Fibroblast of peridontal ligament (primary cell): ENCODE results near the gene CTIF.
A peak's percentile ranks its signal among the peaks of the same experiment; 100 is the strongest.
"Not testable (repeated sequence)": the region's sequence is repeated elsewhere in the genome, so short reads cannot be mapped to it uniquely, and the experiment has no call there.

Source experiments
- DNase-seq: peaks from one replicate; pipeline ENCODE4 v3.0.0-alpha.2; 2010; ENCODE audit errors: extremely low read depth

Gene CTIF

GRCh38 chr18:48706731-48707130, 167.9 kb downstream of the CTIF start:
- DNase-seq, result peak; percentile 54

DNA sequence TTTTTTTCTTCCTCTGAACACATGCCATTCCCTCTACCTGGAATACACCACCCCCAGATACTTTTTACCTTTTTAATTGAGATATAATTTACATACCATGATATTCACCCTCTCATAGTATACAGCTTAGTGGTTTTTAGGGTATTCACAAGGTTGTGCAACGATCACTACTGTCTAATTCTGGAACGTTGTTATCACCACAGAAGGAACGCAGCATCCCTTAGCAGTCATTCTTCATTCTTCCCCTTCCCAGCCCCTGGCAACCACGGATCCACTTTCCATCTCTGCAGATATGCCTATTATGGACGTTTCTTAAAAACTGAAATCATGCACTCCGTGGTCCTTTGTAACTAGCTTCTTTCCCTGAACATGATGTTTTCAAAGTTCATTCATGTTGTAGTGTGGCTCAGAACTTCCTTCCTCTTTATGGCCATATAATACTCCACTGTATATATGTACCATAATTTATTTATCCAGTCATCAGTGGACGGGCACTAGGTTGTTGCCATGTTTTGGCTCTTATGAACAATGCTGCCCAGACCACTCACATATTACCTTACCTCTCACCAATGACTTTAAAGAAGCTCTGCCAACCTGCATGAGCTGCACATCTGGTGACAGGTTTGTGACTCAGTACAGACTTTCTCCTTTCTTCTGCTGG, 168.9 kb downstream of the CTIF start:
- no peak for DNase-seq

DNA sequence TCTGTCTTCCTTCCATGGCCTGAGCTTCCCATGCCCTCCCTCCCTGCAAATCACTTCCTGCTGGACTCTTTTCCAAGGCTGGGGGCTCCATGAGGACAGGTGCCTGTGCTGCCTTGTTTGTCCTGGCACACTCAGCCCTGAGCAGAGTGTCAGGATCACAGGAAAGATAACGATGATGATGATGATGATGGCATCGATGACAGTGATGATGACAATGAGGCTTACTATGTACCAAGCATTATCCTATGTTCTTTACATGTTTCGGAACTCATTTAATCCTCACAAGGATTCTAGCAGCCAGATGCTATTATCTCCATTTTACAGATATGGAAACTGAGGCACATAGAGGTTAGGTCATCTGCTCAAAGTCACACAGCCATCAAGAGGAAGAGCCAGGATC, 170.0 kb downstream of the CTIF start:
- DNase-seq, result no peak

DNA sequence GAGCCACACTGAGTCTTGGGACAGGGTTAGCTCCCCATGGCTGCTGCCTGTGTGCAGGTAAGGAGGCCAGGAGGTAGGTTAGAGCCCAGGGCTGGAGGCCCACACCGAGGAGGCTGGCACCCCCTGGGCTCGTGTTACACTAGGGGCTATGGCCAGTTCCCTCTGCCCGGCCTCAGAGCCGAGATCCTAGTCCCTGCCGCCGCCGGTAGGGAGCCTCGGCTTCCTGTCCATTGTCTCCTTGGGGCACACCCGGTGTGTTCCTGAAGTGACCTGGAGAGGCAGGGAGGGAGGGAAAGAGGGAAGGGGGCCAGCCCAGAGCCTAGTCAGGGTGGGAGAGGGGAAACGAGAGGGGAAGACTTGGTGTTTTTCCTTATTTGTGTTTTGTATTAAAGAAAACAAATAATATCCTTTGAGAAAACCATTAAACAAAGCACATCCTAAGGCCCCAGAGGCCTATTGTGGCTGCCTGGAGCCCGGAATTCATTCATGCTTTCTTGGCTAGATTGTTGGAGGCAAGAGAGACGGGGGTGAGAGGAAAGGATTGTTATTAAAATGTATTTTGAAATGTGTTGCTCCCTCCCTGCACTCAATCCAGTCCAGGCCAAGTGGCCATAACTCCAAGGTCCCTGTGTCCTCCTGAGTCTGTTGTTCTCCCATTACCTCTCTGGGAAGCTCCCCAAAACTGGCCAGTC, 170.7 kb downstream of the CTIF start:
- no peak for DNase-seq

DNA sequence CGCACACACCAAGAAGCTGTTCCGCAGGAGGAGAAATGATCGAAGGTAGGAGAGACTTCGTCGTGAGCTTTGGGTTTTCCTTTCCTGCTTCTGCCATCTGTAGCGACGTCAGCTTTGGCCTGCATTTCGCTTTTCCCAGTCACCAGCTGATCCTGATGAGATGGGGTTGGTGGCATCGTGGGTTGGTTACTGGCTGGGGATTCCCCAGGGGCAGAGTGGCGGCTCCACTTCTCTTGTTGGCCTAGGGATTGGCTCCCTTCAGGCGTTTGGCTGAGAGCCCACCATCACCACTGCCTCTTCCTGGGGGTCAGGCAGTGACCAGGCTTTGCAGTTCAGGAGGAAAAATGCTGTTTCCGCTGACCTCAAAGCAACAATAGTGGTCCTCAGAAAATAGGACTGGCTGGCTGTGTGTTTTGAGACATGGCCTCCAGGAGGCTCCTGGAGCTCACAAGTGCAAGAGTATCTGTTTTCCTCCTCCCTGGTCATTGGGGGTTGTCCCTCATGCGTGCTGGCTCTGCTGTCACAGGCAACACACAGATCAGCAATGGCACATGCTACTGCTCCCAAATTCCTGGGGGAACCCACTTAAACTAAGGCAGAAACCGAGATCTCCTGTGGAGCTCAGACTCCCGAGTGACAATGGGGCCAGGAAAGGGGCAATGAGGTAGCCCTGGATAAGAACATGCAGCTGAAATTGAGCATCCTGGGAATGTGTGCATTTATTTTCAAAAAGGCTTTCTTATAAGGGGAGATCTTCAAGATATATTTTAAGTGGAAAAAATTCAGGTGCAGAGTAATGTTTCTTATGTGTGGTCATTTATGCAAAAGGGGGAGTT, 173.0 kb downstream of the CTIF start:
- peak; percentile 65 for DNase-seq

GRCh38 chr18:48713309-48713708, 174.5 kb downstream of the CTIF start:
- DNase-seq, result no peak

- DNase-seq, result no peak
These were observed 176.0 kb downstream of the CTIF start for GRCh38 chr18:48714873-48715272.

GRCh38 chr18:48715711-48716361, 177.0 kb downstream of the CTIF start:
- DNase-seq, result no peak

DNA sequence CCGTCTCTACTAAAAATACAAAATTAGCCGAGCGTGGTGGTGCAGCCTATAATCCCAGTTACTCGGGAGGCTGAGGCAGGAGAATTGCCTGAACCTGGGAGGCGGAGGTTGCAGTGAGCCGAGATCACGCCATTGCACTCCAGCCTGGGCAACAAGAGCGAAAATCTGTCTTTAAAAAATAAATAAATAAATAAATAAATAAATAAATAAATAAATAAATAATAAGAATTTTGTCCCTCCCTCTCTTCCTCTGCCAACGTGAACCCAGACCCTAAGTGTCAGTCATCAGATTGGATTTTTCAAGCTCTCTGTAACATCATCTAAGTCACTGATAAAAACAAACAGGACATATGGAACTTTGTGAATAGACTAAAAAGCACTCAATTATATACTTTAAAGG, 178.4 kb downstream of the CTIF start:
- DNase-seq, result not testable (repeated sequence)

- no peak for DNase-seq
These were observed 179.6 kb downstream of the CTIF start for GRCh38 chr18:48718251-48718959.

GRCh38 chr18:48719388-48719787, 180.6 kb downstream of the CTIF start:
- no peak for DNase-seq

DNA sequence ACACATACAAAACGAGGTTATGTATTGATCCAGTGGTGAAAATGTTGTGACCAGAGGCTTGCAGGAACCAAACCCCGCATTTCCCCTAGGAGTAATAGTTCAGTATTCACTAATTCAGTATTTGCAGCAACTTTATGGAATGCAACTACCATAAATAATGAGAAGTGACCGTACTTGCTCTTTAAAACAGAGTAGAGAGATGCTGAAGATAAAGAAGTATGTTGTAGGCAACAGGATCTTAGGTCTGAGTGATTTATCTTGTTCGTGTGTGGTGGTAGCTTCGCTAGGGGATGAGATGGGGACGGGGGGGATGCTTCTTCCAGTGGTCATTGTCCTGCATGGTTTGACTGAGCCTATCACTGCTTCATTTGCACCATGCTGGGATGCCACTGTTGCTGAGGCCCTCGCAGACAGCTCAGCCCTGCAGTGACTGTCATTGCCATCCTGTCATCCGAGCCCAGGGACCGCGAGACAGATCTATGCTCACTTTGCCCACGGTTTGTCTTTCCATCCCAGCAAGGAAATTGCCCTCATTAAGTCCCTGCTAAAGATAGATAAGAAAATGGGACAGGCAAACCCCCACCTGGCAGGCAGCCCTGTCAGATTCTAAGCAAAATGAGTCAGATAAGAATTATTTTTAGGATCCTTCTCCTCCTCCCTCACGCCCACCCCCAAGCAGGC, 181.3 kb downstream of the CTIF start:
- no peak for DNase-seq

DNA sequence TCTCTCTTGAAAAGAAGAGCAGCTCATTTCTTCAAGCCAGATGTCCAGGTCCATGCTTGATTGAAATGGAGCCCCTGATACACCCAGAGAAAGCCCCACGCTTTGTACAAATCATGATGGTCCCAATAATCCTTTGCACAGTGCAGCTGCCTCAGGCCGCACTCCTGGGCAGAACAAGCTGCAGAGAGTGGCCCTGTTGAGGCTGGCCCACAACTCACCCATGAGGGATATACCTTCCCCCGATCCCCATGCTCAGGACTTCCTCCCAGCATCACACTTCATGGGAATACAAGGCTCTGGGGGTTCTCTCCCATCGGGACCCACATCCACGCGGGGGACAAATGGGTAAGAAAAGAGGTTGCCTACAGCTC, 181.8 kb downstream of the CTIF start:
- DNase-seq, result no peak

GRCh38 chr18:48721312-48721711, 182.5 kb downstream of the CTIF start:
- DNase-seq, result no peak

GRCh38 chr18:48723016-48723415, 184.2 kb downstream of the CTIF start:
- no peak for DNase-seq

DNA sequence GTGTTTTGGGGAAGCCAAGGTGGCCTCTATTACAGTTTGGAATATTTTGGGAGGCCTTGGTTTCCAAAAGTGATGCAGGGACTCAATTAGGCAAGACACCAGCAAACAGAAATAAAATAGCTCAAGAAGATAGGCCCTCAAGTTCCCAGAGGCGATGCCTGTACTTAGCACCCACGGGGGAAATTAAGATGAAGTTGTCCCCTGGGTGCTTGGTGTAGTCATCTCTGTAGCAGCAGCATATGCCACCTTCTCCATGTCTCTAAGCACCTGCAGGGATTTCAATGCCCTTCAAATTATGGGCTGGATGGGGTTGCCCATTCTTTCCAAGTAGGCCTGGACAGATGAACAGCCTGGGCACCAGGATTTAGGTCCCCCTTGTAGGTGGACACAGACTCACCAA, 185.0 kb downstream of the CTIF start:
- DNase-seq, result no peak

GRCh38 chr18:48724442-48724841, 185.6 kb downstream of the CTIF start:
- DNase-seq, result no peak

- DNase-seq, result no peak
These were observed 186.1 kb downstream of the CTIF start for GRCh38 chr18:48724939-48725338.

- no peak for DNase-seq
These were observed 186.7 kb downstream of the CTIF start for GRCh38 chr18:48725562-48725961.

DNA sequence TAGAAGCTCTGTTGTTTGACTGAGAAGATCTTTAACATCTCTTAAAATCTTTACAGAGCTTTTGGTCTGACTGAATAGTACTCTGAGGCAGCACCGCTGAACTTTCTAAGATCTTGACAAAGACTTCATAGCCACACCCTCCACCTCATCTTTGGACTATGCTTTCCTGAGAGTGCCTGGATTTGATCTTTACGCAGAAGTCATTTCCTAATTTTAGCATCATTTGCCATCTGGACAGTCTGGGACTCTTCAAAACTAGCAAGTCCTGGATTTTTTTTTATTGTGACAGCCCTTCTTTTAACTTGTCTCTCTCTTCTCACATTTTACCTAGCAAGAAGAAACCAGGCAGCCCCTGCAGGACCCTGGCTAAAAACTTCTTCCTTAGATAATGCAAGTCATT, 188.8 kb downstream of the CTIF start:
- peak; percentile 50 for DNase-seq

DNA sequence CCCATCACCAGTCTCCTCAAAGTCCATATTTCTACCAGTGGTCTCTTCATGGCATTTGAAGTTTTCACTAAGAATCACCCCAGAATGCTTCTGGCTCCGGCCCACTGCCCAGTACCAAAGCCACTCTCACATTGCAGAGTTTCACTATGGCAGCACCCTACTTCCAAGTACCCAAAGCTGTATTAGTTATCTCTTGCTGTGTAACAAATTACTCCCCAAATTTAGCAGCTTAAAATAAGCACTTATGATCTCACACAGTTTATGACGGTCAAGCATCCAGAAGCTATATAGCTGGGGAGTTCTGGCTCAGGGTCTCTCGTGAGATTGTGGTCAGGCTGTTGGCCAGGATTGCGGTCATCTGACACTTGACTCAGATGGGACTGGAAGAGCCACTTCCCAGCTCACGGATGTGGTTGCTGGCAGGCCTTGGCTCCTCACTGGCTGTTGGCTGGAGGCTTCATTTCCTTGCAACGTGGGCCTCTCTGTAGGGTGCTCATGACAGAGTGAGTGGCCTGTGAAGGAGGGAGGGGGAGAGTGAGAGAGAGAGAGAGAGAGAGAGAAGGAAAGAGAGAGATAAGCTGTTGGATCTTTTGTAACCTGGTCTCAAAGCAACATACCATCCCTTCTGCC, 189.5 kb downstream of the CTIF start:
- DNase-seq, result peak; percentile 99
